Hindlimb muscle (tissue), 1 donor: ENCODE measurements around the gene PTPRN2. TPM values are rescaled to one million over a fixed set of nuclear protein-coding genes. Genes with fewer than 3 reads are reported as not detected.

Source experiments
- DNase-seq: peaks from one replicate; pipeline ENCODE4 v3.0.0-alpha.2; 2013
- polyA plus RNA-seq: library from polyadenylated mRNA; unstranded; fragments of 120-200 nt; gene quantifications from one replicate; pipeline ENCODE4 v1.2.1, GENCODE V29; 2013; ENCODE audit not compliant: insufficient read length

The PTPRN2 gene
- polyA plus RNA-seq, 1 donor = 2.0 TPM

DNA sequence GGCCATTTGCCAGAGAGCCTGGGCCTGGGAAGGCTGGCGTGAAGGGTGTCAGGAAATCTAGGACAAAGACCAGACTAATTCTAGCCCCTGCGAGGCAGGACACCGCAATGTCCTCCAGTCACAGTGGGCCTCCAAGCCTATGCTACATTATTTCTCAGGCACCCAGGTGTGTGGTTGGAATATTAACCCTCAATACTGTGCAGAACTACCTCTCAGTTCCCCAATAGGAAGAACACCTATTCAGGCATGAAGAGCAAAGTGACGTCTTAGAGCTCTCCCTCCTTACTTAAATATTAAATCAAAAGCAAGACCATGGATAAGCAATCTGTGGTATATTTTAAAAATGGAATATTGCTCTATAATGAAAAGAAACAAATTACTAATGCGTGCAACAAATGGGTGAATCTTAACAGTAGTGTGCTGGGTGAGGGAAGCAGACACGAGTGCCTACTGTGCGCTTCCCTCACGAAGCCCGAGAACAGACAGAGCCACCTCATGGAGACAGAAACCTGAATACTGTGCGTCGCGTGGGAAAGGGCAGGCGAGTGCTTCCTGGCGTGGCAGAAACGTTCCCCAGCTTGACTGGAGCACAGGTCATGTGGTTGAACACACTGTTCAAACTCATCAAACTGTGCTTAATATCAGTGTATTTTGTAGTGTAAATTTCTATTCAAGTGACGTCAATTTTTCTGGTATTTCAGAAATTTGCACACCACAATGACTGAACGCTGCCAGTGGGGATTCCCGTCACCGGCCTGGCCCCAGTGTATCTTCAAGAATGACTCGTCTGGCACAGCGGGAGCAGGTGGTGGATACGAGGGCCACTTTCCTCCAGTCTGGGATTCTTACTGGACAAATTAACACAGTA, 15.5 kb upstream of the PTPRN2 start:
- no peak for DNase-seq

DNA sequence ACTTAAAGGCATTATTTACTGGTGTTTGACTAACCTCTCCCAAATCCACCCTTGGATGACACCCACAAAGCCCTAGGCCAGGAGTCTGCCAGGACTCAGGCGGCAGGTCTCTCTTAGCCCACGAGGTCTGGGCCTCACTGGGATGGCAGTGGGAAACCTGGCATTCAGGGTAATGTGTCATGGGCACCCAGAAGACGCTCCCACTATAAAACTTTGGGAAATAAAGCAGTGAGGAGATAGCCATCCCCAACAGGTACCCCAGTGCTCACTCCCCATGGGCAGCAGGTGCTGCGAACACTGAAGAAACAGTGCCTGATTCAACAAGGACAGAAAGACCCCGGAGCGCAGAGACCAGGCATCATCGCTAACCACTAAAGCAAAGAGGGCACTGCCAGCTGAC, 14.4 kb upstream of the PTPRN2 start:
- no peak for DNase-seq

- no peak for DNase-seq
Measured at GRCh38 chr7:158601090-158601489, 13.5 kb upstream of the PTPRN2 start.

DNA sequence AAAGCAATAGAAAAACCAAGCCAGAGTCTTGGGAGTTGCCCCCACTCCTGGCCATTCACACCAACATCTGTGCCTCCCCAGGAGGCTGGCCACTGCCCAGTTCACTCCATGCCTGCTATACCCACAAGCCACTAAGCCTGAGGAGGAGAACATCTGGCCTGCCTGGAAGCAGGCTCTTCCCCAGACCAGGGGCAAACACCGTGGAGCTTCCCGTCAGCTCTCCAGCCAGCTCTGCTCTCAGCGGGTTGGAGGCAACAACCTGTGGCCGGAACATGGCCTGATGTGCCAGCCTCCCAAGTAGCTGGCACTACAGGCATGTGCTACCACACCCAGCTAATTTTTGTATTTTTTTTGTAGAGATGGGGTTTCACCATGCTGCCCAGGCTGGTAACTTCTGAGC, 9.1 kb upstream of the PTPRN2 start:
- DNase-seq = no peak

GRCh38 chr7:158596309-158596708, 8.7 kb upstream of the PTPRN2 start:
- no peak for DNase-seq

DNA sequence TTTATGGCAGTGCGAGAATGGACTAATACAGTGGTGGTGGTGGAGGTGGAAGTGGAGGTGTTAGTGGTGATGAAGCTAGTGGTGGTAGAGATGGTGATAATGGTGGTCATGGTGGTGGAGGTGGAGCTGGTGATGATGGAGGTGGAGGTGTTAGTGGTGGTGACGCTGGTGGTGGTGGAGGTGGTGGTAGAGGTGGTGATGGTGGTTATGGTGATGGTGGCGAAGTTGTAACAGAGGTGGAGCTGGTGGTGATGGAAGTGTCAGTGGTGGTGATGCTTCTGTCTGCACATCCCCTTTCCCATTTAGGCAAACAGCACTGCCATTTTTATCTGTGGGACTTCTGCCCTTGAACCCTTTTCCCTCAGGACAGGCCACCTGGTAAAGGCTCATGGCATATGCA, 7.4 kb upstream of the PTPRN2 start:
- no peak for DNase-seq

DNA sequence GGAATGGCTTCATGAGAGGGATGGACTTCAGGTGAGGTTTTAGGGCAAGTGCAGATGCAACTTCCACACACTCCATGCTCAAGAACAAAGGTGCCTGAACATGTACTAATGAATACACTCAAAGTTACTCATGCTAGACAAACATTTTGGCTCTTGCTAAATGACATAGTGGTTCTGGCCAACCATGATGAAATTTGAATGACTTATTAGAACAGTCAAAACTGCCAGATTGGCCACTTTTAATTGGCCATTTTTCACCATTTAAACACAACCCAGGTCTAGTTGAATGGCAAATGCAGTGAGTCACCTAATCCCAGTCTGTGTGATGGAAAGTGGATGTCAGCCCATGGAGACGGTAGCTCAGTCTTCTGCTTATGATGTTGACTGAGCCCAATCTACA, 4.9 kb upstream of the PTPRN2 start:
- DNase-seq = no peak

GRCh38 chr7:158591944-158592343, 4.3 kb upstream of the PTPRN2 start:
- DNase-seq = no peak

DNA sequence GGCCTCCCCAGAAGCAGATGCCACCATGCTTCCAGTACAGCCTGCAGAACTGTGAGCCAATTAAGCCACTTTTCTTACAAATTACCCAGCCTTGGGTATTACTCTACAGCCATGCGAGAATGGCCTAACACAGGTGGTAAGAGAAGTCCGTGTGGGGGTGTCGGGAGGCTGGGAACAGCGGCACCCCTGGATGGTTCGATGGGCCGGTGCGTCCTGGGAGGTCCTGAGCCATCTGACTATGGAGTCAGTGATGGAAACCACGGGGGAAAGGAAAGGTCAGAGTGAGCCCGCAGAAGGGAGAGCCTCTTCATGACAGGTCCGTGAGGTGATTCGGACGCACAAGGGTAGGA, 2.5 kb upstream of the PTPRN2 start:
- DNase-seq = no peak

GRCh38 chr7:158589653-158590052, 2.0 kb upstream of the PTPRN2 start:
- no peak for DNase-seq

GRCh38 chr7:158588878-158589442, 1.3 kb upstream of the PTPRN2 start:
- DNase-seq = no peak

- no peak for DNase-seq
Measured at GRCh38 chr7:158588085-158588877, 658 bp upstream of the PTPRN2 start.

DNA sequence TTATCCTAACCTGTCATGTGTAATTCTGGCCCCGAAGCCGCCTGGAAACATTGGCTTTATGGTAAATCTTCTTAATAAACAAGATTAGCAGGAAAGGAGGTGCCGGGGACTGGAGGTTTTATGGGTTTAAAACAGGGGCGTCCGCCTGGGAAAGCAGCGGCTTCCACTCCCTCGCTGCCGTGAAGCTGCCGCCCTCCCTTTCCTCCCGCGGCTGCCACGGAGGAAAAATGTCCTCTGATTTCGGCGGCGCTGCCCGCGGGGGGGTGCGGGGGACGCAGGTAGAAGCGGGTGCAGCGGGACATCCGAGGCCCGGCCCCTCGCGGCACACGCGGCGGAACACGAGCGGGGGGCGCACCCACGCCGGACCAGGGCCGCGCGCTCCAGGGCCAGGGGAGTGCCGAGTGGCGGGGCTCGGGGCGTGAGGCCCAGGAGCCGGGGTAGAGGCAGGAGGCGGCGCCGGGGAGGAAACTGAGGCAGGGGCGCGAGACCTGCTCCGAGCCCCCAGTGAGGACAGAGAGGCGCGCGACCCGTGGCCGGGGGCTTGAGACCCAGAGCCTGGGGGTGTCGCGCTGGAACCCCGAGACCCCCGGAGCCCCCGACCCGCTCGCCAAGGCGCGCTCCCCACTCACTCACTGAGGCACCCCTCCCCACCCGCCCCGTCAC, 993 bp downstream of the PTPRN2 start:
- no peak for DNase-seq

- DNase-seq = no peak
Measured at GRCh38 chr7:158585721-158586498, 1.7 kb downstream of the PTPRN2 start.

GRCh38 chr7:158584407-158584806, 3.2 kb downstream of the PTPRN2 start:
- DNase-seq = no peak

- no peak for DNase-seq
Measured at GRCh38 chr7:158583810-158584209, 3.8 kb downstream of the PTPRN2 start.

GRCh38 chr7:158583143-158583542, 4.5 kb downstream of the PTPRN2 start:
- DNase-seq = no peak

GRCh38 chr7:158582089-158582456, 5.5 kb downstream of the PTPRN2 start:
- no peak for DNase-seq

GRCh38 chr7:158581440-158582088, 6.1 kb downstream of the PTPRN2 start:
- DNase-seq = no peak

DNA sequence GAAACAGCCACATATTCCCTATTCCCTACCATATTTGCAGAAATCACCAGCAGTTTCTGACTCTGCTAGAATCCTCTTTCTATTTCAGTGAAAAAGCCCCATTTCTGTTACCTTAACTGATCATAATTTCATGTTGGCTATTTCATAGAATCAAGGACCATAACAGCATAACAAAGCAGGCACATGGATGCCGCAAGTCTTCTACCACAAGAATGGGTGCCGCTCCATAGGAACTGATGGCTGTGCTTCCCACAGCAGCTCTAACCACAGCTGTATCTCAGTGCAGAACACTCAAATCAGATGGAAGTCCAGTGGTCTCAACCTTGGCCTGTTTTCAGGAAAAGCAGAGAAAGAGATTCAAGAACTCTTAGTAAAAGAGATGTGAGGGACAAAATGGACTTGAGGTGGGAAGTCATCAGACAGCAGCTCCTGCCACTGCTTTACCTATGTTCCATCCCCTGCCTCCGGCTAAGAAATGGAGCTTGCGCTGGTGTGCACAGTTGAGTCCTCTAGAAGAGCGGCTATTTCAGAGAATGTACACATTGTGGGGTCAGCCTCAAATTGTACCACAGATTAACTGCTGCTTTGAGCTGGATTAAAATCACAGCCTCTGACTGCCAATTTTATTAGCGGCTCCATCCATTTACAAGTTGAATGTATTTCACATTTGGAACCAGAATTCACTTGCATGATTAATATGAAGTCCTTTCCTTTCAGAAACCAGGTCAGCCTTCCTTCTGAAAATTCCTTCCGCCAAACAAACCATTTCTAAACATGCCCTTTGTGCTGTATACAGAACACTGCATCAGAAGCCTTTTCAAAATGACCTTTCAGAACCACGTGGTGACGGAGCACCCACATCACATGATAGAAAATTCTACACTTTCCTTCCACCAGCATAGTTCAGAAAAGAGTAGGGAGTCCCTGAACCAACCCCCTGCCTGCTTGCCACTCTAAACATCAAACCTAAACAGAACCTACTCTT, 7.7 kb downstream of the PTPRN2 start:
- no peak for DNase-seq
